D721Med (cell line): Measurements from ENCODE around the gene KLHL14.

Experiments used
- DNase-seq: peaks from one replicate; pipeline ENCODE4 v3.0.0; 2011; ENCODE audit warnings: low spot score; ENCODE audit not compliant: insufficient read length
- FAIRE-seq: peaks from 2 replicates; lab custom pipeline; 2011; peaks lifted over from hg19 to GRCh38; lab: Jason Lieb, UNC
- TF ChIP-seq, protein P1 (sequence below): IDR thresholded peaks from 2 replicates; pipeline ENCODE4 v1.5.1; 2012; ENCODE audit warnings: mild to moderate bottlenecking, control low read depth; ENCODE audit not compliant: insufficient read depth; ENCODE audit errors: missing control alignments

Gene KLHL14

DNA sequence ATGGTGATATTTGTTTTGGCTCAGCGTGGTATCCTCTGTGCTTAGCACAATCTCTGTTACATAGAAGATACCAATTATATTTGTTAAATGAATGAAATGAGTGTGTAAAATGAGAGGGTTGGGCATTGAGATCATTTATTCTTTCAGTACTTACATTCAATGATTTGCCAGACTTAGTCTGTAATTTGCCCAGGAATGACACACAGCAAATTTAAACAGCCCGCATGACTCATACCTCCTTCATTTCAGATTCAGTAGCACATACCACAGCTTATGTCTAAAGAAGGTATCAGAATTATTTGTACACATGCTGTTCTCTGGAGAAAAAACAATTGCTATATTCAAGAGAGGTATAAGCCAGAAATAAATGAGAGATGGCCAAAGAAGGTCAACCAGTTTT is 37.0 kb downstream of the KLHL14 start:
- no peak for FAIRE-seq

DNA sequence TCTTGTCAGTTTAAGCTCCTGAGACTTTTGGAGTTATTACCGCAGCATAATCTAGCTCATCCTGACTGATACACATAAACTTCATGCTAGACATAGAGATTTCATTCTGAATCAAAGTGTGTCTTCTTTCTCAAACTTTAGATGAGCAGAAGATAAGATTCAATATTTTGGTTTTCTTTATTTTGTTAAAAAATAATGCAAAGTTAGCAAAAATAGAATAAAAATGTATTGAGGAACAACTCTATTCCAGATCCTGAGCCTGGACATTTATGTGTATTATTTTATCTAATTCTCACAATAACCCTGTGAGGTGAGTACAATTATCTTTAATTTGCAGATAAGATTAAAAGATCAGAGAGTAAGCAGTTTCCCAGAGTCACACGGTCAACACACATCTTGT is 38.4 kb downstream of the KLHL14 start:
- TF ChIP-seq, protein P1, sequence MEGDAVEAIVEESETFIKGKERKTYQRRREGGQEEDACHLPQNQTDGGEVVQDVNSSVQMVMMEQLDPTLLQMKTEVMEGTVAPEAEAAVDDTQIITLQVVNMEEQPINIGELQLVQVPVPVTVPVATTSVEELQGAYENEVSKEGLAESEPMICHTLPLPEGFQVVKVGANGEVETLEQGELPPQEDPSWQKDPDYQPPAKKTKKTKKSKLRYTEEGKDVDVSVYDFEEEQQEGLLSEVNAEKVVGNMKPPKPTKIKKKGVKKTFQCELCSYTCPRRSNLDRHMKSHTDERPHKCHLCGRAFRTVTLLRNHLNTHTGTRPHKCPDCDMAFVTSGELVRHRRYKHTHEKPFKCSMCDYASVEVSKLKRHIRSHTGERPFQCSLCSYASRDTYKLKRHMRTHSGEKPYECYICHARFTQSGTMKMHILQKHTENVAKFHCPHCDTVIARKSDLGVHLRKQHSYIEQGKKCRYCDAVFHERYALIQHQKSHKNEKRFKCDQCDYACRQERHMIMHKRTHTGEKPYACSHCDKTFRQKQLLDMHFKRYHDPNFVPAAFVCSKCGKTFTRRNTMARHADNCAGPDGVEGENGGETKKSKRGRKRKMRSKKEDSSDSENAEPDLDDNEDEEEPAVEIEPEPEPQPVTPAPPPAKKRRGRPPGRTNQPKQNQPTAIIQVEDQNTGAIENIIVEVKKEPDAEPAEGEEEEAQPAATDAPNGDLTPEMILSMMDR: no peak
- FAIRE-seq (no peak), DNase-seq (no peak)

More for the DNA sequence above, 37.0 kb downstream of the KLHL14 start:
- TF ChIP-seq, protein P1: no peak
- no peak for DNase-seq

DNA sequence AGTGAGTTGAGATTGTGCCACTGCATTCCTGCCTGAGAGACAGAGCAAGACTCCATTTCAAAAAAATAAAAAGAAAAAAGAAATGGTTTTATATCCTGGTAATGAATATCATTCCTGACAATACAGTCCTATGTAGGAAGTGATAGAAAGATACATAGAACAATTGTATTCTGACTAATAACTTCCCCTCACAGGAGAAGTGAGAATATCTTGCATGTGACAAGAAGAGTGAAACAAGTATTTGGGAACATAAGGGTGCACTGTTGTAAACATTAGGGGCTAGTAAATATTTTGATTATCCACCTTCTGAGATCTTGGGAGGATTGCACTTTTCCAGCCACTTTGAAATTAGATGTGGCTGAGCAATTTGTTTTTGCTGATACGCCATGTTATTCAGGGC is 40.7 kb downstream of the KLHL14 start:
- DNase-seq (no peak), FAIRE-seq (peak; percentile 29)
- TF ChIP-seq, protein P1: no peak

DNA sequence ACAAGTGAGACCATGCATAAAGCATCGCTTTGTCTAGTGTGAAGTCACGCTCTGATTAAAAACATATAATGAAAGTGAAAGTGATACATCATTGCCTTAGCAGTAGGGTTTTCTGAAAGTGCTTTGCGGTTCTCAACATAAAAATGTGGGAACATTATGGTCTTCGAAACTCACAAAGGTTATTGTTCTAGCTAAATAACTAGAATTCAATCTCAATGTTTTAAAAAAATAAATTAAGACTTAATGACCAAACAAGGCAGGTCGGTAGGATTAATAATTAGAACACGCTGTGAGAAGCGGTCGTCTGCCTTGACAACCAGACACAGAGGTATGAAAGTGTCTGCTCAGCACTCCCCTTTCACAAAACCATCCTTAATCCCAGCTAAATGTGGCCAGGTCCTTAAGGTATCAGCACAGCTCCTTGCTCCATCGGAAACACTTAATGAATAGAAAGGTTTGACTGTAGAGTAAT is 42.2 kb downstream of the KLHL14 start:
- TF ChIP-seq, protein P1: no peak
- FAIRE-seq (no peak), DNase-seq (no peak)

DNA sequence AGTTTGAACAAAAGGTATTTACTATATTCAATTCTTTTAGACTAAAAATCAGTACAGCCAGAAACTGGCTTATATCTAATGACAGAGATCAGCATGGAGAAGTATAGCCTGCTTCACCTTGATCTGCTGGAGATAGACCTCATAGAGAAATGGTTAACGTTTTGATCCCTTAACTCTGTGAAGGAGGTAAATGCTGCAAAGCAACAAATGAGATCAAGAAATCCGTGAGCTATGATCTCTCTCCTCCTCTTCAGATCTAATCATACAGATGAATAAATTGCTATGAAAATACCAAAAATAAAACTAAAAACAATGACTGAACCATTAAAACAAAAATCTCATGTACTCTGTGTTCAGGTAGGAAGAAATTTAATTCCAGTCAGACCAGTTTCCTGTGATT is 42.8 kb downstream of the KLHL14 start:
- FAIRE-seq (peak; percentile 51), DNase-seq (no peak)
- TF ChIP-seq, protein P1: no peak

DNA sequence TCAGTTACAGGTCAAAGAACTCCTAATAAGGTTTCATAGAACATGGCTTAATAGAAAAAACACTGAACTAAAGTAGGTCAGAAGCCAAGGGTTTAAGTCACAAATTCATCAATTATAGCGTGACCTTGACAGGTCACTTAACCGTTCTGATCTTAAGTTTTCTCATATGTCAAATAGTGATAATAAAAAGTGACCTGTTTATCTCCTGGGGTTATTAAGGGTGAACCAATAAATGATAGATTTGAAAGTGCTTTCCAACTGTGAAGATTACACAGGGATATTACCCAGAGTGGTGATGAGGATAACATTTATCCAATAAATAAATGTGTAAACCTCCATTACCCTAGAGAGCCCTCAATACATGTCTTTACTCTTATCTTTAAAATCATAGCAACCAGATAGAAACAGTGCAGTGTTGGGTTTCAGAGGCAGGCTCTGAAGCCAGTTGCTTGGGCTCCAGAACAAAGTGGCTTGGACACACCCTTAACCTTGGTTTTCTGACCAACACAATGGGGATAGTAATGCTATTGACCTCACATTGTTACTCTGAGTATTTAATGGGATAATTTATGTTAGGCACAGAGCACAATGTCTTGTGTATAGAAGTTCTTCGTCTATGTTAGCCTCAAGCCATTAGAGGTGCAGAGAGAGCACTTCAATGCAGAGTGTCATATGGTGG is 48.6 kb downstream of the KLHL14 start:
- no peak for FAIRE-seq
- no peak for DNase-seq
- TF ChIP-seq, protein P1: no peak

DNA sequence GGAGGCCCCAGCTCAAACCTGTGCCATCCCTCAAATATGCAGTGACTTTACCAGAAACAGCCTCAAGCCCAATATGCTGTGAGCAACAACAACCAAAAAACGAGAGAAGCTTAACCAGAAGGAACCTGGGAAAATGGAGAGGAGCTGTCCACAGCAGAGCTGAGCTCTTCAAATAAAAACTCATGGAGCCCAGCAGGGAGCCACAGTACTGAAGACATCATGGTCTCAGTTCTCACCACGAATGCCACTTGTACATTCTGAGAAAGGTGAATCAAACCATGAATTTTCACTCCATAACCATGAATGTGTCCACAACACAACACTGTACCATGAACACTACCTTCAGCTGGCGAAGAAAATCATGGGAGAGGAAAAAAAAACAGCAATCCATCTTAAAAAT is 50.5 kb downstream of the KLHL14 start:
- DNase-seq (no peak), FAIRE-seq (no peak)
- TF ChIP-seq, protein P1: no peak
